ENCODE results near the gene SULT1C4. TPM values are rescaled to one million over a fixed set of nuclear protein-coding genes. Genes with fewer than 3 reads are reported as not detected.

The SULT1C4 gene
- polyA plus RNA-seq, 4 donors = 44.6 to 55.5 (median 48.3) TPM

DNA sequence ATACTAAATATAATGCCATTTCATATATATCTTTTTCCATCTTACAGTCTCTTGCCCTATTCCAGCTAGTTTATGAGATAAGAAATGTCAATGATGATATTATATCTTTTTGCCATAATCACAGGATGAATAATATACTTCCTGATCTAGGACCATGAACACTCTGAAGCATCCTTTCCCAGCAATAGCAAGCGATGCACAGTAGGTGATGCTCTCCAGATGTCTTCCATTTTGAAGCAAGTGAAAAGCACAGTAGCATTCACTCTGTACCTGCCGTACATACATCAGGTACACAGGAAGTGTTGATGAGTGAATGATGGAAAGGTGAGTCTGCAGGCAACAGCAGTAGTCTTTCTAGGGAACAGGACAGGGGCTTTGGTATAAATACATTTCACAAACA, 8.6 kb upstream of the SULT1C4 start:
- DNase-seq (ENCODE audit: low read depth in 4 of 4, low spot score in 3 of 4) = no peak

DNA sequence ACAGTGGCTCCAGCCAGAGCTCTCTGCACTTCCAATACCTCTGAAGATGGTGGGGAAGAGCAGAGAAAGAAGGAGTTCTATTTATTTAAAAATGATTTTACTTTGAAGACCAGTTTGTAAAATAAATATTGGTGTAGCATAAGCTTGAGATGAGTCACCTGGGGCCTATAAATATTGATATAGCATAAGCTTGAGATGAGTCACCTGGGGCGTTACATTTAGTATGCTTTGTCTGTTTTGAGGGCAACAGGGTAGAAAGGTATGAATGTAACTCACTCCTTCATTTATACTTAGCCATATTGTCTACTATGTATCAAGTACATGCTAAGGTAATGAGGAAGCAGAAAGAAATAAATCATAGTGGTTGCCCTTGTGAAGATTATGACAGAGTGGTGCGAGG, 7.7 kb upstream of the SULT1C4 start:
- DNase-seq (ENCODE audit: low read depth in 4 of 4, low spot score in 3 of 4) = no peak

DNA sequence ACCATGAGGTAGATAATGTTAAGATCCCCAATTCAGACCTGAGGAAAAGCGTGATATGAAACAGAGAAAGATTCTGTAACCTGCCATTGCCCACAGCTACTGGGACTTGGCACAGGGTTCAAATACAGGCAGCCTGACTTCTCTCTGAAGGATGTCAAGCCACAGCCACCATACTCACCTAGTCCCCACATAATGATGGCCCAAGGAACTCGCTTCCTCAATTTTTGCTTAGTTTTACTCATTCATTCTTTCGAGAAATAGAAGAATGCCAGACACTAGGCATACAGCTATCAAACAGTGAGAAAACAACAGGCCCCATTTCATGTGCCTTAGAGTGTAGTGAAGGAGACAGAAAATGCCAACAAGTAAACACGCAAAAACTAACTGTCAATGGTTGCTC, 980 bp upstream of the SULT1C4 start:
- no peak for DNase-seq (ENCODE audit: low read depth in 4 of 4, low spot score in 3 of 4)

DNA sequence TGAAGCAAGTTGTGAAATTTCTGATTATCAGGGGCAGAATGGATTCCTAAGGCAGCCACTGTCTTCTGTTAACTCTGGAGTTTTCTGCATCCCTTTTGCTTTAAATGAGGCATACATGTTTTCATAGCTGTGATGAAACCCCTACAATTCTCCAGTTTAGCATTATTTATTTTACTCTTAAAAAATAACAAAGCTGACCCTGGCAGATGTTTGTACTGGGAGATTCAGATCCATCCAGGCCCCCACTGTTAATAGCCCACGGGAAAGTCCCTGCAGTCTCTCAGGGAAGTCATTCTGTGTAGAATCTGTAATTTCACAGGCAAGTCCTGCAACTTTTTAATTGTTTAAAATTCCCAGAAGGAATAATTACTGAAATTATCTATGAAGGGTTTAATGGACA, 353 bp upstream of the SULT1C4 start:
- no peak for DNase-seq (ENCODE audit: low read depth in 4 of 4, low spot score in 3 of 4)

DNA sequence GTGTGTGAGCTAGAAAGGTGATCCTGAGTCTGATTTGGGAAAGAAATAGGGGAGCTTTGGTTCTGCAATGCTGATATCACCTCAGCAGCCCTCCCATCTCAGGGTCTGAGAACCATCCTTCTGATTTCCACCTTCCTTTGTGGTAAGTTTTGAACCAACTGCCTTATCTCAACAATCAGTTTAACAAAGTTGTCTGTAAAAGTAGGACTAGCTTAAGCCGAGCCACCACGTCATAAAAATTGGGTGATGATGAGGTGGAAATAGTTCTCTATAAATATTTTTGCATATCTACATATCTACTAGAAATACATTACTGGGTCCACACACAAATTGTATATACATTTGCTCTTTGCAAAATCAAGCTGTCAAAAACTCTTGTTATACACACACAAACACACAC, 1.1 kb downstream of the SULT1C4 start:
- DNase-seq (ENCODE audit: low read depth in 4 of 4, low spot score in 3 of 4) = no peak

DNA sequence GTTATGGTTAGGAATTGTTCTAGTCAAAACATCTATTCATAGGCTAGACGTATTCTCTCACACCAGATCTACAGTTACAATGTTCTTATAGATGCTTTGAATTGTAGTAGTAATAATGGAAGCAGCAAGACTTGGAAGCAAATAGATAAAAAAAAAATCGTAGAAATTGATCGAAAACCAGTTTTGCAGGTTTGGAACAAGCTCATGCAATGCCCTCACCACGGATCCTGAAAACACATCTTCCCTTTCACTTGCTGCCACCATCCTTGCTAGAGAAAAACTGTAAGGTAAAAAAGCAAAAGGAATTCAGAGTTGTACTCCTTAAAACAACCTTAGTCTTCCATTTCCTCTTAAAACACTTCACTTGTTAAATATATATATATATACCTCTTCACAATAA, 4.4 kb downstream of the SULT1C4 start:
- no peak for DNase-seq (ENCODE audit: low read depth in 4 of 4, low spot score in 3 of 4)

DNA sequence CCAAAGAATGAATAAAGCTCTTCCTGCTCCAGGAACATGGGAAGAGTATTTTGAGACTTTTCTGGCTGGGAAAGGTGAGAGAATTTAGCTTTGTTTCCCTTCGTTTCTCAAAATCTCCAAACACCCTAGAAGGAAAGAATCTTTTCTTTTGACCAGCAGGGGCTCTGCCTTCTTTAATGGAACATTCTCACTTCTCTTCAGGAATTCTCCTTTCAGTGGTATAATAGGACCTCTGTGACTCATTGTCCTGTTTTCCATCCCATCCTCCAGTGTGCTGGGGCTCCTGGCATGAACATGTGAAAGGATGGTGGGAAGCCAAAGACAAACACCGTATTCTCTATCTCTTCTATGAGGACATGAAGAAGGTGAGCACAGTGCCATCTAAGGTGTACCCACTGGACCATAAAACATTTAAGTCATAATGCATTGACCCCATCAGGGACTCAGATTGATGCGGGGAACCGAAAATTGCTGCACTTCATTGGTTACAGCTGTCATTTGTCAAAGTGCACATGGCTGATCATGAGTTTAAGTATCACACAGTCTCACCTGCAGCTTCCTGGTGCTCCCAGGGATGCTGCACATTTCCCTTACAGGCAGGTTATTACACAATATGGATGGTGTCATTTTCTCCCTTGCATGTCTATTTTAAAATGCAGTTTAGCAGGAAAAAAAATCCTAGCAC, 5.5 kb downstream of the SULT1C4 start:
- no peak for DNase-seq (ENCODE audit: low read depth in 4 of 4, low spot score in 3 of 4)

DNA sequence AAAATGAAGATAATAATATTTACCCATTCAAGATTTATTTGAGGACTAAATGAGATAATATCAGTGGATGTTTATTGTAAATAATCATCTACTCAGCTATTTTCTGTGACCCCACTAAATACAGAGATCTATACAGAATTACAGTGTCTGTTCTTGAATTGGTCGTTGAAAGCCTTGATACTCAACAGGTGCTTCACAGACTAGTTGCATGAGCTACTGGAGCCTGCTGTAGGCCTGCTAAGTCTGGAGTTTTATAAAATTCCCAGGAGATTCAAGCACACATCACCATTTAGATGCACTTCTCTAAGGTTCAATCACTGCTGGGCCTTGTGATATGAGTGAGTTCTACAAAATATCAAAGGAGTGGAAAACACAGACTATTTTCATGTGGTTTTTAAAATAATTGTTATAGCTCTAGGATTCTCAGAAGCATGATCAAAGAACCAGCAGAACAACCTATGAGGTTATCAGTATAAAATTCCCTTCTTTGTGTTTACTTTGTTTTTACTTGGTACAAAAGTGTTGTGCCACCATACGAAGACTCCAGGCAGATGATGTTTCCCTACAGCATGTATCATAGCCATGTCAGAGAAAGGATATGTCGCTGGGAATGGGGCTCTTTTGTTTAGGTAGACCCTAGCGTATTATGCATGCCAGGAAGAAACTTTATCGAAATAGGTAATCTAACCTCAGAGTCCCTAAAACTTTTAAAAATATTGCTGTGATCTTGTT, 7.1 kb downstream of the SULT1C4 start:
- no peak for DNase-seq (ENCODE audit: low read depth in 4 of 4, low spot score in 3 of 4)

DNA sequence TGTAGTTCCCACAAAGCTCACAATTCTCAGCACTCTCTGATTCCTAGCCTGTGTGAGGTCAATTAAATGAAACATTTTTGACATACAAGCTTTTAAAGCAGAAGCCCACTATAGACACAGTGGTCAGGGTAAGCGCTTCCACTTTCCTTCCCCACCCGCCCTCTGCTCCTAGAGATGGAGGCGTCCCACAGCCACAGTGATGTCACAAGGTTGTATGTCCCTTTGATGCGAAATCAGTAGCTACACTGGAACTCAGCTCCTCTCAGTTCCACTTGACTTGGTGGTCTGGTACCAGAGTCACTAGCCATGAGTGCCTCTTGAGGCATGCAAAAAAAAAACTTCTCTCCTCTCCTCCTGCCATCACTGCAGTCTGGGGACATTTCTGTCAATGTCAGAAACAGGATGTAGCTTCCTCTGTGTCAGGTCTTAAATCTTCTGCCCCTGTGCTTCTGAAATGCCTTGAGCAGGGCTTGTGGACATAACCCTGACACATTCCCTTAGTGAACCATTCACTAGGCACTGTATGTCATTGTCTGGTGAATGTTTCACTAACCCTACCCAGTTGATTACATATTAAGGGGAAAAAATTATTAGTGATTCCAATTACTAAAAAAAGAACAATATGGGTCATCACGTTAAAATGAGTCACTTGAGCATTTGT, 7.8 kb downstream of the SULT1C4 start:
- DNase-seq (ENCODE audit: low read depth in 4 of 4, low spot score in 3 of 4) = peak in 1 of 4 donors; percentile 26

DNA sequence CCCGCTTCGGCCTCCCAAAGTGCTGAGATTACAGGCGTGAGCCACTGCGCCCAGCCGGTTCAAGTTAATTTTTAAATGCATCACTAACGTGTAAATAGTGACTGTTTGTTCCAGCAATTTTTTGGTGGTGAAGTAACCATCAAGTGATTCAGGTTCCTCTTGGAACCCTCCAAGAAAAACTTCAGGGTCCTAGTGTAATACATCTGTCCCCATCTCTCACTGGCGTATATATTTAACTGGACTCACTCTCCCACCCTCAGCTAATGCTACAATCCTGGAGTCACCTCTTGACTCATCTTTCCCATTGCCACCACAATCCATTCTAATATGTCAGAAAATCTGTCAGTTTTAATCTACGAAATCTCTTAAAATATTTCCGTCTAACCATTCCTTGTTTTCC, 10.3 kb downstream of the SULT1C4 start:
- DNase-seq (ENCODE audit: low read depth in 4 of 4, low spot score in 3 of 4) = no peak

DNA sequence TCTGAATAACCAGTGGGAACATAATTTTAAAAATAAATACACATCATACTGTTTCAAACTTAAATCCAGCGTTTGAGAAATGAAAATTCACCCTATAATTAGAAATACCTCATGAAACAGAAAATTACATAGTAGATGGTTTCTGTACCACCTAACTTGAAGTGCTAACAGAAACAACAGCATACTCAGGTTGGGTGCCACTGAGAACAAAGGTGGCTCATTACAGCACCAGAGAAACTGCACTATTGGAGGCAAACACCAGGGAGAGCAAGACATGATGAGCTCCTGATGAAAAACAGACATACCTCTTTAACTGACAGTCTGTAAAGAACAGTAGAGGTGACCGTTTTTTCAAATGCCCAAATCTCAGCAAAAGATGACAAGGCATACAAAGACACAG, 12.6 kb downstream of the SULT1C4 start:
- no peak for DNase-seq (ENCODE audit: low read depth in 4 of 4, low spot score in 3 of 4)

DNA sequence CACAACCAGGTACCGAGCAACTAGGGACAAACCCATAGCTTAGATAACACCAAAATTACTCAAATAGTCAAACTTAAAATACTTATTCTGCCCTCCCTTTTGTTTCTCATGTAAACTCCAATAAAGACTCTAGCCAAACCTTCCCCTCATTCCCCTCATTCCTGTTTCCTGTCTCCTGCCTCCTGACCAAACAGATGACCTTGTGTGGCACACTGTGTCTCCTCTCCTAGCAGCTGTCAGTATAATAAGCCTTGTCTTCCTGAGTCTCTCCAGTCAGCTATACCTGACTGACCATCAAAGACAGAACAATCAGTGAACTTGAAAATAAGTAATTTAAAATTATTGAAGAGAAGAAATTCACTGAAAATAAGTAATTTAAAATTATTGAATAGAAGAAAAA, 14.3 kb downstream of the SULT1C4 start:
- no peak for DNase-seq (ENCODE audit: low read depth in 4 of 4, low spot score in 3 of 4)

DNA sequence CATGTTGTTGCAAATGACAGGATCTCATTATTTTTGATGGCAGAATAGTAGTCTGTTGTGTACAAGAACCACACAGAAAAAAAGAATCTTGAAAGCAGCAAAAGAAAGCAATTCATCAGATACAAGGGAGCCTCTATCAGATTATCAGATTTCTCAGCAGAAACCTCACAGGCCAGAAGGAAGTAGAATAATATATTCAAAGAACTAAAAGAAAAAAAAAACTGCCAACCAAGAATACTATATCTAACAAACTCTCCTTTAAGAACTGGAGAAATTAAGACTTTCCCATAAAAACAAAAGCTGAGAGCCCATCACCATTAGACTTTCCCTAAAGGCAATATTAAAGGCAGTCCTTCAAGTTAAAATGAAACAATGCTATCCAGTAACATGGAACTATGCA, 15.4 kb downstream of the SULT1C4 start:
- DNase-seq (ENCODE audit: low read depth in 4 of 4, low spot score in 3 of 4) = no peak

DNA sequence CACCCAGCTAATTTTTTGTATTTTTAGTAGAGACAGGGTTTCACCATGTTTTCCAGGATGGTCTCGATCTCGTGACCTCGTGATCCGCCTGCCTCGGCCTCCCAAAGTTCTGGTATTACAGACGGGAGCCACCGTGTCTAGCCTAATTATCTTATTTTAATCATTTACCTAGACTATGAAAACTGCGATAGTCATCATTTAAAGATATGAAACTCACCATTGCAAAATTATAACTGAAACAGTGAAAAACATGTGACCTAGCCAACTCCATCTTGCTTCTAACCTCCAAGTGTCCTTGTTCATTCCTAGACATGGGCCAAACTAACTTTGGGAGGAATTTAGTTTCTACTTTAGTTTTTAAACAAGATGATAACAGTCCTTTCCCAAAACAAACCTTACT, 17.4 kb downstream of the SULT1C4 start:
- no peak for DNase-seq (ENCODE audit: low read depth in 4 of 4, low spot score in 3 of 4)

DNA sequence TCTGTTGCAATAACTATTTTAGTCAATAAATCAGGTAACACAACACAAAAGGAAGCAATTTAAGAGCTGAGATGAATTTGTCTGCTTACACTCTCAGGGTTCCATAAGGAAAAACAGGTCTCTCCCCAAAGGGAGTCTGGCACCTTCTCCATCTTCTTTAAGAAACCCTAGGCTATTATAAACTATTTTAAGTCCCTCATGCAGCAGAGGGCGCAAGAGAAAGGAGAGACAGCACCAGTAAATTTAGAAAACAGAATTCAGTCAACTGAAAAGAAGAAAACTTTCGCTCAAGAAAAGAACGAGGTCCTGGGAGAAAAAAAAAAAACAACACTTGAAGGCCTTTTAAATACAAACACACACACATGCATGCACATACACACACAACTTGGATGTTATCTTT, 19.1 kb downstream of the SULT1C4 start:
- no peak for DNase-seq (ENCODE audit: low read depth in 4 of 4, low spot score in 3 of 4)

DNA sequence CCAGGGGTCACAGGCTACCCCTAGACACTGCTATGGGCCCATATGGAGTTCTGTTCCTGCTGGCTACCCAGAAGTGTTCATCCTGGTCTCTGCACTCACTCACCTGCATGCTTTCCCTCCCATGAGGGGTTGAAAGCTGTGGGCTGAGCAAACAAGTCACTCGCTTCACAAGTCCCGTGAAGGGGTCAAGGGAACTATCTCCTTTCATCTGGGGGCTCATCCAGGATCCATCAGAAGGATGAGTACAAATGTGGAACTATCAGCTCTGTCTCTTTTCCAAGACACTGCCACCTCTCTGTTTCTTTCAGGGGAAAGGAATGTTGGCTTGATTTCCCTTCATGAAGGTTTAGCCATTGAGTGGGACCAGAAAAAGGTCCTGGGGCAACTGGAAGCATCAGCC, 21.7 kb downstream of the SULT1C4 start:
- no peak for DNase-seq (ENCODE audit: low read depth in 4 of 4, low spot score in 3 of 4)

DNA sequence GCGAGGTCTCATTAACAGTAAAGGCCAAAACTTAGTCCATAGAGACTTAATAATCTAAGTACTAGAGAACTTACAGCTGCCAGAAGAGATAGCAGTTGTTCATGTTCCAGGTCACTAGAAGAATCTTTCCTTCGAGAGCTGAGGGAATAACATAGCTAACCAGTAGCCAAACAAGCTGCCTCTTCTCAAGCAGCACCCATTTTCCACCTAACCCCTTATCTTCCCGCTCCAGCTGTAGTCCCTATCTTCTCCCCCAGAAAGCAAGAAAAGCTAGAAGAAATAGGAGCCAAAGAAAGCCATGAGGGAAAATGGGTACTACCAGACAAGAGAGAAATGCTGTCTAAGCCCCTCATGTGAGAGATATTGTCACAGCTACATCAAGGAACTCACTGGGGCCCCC, 24.0 kb downstream of the SULT1C4 start:
- DNase-seq (ENCODE audit: low read depth in 4 of 4, low spot score in 3 of 4) = no peak

DNA sequence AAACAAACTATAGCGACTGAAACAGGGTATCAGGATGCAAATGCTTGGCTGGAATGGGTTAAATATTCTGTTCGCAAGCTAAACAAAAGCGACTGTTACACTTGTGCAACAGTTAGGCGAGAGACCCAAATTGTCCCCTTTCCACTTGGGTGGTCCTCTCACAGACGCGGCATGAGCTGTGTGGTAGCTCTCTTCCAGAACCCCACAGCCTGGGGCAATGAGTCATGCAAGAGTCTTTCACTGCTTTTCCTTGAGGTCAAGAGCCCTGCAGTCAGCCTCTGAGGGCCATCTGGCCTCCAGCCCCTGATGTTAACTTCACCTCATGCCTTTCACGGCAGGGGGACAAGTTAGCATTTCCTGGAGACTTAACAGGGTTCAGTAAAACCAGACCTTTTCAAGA, 25.7 kb downstream of the SULT1C4 start:
- no peak for DNase-seq (ENCODE audit: low read depth in 4 of 4, low spot score in 3 of 4)

DNA sequence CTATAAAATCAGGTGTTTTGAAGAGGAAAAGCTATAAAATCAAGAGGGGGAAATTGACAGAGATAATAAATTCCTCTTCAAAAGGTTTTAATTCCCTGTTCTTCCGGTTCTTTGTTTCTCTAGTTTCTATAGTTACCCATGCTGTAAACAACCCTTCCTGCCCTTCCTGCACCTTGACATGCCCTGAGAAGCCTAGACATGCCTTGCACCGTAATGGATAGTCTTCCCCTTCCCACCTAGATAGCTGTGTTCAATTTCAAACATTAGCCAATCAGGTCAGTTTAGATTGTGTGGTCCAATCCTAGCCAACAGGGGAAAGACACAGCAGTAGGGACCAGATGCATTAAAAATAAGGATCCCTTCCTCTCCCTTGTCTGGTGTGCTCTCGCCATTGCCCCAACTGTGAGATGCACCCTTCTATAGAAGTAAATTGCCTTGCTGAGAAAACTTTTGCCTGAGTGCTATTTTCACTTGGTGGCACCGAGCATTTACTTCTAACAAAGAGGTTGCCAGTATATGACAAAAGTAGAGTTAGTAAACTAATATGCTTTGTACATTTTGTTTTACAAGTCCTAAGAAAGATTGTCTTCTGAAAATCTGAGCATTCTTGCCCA, 27.1 kb downstream of the SULT1C4 start:
- no peak for DNase-seq (ENCODE audit: low read depth in 4 of 4, low spot score in 3 of 4)

DNA sequence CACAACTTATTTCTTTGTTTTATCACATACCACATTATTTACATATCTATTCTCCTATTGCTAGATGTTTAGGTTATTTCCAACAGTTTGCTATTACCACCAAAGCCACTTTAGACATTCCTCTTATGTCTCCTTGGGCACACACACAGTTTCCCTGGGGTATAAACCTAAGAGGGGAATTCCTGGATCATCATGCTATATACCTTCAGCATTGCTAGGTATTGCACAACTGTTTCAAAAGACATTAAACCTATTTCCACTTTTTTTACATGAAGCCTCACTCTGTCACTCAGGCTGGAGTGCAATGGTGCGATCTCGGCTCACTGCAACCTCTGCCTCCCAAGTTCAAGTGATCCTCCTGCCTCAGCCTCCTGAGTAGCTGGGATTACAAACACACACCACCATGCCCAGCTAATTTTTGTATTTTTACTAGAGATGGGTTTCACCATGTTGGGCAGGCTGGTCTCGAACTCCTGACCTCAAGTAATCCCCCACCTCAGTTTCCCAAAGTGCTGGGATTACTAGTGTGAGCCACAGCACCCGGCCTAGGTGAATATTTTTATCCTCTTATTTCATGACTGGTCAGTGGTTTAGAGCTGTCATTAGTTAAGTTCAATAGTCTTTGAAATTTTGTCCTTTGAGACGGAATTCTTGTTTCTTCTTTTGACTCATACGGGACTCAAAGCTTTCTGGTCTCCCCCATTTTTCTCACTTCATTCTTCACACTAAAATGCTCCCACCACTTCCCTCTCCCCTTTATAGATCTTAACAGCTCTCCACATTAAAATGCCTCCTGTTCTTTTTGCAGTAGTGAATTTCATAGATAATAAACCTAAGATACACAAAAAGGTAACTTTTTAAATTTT, 30.3 kb downstream of the SULT1C4 start:
- no peak for DNase-seq (ENCODE audit: low read depth in 4 of 4, low spot score in 3 of 4)

DNA sequence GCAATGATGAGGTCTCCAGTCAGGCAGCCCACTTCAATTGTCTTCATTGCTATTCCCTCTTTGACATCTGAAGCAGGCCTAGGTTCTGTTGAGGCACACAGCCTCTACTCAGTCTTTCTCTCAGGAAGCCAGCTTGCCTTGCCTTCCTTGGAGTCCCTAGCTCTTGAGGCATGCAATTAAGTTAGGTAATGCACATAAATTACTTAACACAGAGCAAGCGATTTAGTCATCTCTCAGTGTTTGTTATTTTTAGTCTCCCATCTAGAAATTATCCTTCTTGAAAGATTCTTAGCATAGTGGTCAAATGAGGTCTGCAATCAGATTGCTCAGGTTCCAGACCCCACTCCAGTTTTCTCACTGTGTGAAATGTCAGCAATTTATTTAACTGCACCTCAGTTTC, 32.0 kb downstream of the SULT1C4 start:
- DNase-seq (ENCODE audit: low read depth in 4 of 4, low spot score in 3 of 4) = no peak
